NCI-H774 (cell line): ENCODE measurements around the gene GUK1.

Experiments used
- DNase-seq: peaks from one replicate; lab custom pipeline; 2025; lab: John Stamatoyannopoulos, UW

Gene GUK1

DNA sequence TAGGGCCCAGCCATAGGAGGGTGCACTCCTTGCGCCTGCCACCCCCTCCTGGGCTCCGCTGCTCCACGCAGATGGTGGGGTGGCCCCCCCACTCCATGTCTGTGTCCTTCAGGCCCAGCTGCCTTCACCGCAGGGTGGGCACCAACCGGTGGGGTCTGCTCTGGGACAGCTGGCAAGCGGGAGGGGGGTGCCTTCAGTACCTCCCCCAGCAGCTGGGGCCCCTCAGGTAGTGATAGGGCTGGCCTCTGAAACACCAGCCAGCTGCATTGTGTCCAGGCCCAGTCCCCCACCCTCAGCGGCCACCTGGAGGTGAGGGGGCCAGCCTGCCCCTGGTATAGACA is 10.0 kb downstream of the GUK1 start:
- no peak for DNase-seq

DNA sequence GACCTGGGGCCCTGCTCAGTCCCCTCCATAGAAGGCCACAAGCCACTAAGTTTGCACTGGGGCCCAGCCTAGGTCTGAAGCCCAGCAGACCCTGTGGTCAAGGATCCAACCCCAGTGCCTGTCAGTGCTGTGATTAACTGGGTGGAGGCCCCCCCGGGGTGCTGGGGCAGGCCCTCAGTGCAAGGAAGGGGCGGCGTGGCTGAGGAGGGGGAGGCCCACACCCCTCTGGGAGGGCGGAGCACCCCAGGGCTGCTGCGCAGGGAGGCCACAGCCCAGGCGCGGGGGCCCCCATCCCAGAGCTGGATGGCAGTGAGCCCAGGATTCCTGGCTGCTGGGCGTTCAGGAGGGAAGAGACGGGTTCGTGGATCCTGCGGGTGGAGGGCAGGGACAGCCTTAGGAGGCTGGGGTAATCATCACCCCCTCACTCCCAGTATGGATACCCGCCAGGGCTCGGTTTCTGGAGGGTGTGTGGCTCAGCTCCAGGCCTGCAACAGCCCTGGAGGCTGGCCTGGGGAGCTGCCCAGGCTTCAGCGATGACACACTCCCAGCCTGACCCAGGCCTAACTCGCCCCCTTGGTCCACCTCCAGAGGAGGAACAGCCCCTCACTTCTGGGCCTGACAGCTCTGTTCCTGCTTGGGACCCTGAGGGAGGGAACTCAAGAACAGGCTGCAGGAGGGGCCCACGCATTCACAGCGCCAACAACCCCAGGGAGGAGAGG is 10.5 kb downstream of the GUK1 start:
- DNase-seq = no peak

DNA sequence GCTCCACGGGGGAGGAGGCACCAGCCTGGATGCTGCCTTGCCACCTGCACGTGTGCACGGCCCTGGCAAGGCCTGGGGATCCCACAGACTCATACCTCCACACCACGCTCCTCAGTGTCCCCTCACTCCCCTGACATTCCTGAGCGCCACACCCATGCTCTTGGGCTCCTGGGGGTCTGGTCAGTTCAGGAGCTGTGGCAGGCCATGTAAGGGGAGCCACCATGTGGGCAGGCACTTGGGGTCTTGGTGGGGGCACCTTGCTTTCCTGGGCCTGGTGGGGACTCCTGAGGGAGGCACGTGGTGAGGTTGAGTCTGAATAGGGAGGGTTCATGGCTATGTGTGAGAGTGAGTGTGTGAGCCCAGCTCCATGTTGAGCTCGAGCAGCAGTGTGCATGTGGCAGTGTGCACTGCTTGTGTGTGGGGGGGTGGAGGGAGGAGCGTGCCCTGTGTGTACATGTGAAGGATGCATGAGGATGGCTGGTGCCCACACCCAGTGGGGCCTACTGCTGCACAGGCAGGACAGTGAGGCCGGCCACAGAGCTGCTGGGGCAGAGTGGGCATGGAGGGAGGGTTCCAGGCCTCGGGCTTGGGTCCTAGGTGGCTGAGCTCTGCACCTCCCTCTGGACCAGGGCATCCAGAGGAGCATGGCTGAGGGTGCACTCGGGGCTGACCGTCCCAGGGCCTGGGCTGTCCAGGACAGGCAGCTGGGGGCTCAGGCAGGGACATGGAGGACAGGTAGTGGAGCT is 11.3 kb downstream of the GUK1 start:
- no peak for DNase-seq

DNA sequence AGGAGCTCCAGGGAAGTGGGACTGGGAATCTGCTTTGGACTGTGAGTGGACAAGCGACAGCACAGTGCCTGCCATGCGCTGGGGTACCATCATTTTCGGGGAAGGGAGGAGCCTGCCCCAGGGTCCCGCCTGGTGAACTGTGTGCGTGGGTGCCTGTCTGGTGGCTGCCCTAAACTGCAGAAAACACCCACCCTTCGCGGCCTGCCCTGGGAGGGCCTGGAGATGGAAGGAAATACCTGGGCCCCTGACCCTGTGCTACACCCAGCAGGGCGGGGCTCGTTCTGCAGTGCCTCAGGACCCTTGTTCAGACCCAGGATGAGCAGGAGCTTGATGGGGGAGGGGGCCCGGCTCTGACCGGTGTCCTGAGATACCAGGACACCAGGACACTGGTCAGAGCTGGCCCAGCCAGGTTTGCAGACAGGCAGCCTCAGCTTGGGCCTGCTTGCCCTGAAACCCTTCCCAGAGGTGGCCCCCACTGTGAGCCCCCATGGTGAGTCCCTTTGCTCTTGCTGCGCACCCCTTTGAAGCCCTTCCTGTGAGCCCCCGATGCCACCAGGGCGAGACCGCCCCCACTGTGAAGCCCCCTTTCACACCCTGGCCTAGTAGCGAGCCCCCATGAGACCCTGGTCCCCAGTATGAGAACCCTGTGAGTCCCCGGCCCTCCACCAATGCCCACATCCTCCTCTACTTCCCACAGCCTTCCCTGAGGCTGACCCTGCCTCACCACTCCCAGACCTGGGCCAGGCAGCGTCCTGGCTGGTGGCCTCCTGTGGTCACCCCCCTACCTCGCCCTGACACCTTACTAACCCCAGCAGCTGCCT is 12.2 kb downstream of the GUK1 start:
- DNase-seq = no peak

DNA sequence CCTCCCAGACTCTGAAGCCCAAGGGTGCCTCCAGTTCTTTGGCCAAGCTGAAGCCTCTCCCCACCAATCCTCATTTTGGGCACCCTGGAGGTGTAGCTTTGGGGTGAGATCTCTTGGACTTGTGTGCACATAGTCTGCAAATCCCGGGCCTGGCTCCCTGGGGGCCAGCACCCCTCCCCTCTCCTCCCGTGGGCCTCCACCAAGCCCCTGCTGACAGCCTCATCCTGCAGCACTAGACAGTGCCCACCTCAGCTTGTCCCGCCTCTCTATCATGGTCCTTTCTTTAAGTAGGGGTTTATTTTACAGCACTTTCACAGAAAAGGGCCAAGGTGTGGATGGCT is 12.8 kb downstream of the GUK1 start:
- no peak for DNase-seq

DNA sequence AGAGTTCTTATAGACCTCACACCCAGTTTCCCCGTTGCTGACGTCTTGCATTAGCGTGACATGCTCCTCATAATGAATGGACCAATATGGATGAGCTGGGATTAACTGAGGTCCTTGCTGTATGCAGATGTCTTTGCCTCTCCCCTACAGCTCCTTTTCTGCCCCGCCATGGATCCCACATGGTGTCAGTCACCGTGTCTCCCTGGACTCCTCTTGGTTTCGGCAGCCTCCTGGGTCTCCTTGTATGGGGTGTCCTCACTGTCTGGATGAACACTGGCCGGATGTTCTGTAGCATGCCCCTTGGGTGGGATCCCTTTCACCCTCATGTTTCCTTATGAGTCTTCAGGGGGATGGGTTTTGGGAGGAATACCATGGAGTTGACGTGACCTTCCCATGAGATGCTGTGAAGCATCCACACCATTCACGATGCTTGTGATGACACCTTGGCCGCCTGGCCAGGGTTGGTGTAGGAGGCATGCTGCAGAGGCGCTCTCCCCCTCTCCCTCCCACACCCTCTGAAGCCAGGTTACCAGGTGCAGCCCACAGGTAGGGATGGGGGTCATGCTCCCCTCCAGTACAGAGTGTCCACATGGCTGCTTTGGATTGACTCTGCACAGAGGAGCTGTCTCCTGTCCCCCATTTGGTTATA is 14.1 kb downstream of the GUK1 start:
- DNase-seq = no peak

DNA sequence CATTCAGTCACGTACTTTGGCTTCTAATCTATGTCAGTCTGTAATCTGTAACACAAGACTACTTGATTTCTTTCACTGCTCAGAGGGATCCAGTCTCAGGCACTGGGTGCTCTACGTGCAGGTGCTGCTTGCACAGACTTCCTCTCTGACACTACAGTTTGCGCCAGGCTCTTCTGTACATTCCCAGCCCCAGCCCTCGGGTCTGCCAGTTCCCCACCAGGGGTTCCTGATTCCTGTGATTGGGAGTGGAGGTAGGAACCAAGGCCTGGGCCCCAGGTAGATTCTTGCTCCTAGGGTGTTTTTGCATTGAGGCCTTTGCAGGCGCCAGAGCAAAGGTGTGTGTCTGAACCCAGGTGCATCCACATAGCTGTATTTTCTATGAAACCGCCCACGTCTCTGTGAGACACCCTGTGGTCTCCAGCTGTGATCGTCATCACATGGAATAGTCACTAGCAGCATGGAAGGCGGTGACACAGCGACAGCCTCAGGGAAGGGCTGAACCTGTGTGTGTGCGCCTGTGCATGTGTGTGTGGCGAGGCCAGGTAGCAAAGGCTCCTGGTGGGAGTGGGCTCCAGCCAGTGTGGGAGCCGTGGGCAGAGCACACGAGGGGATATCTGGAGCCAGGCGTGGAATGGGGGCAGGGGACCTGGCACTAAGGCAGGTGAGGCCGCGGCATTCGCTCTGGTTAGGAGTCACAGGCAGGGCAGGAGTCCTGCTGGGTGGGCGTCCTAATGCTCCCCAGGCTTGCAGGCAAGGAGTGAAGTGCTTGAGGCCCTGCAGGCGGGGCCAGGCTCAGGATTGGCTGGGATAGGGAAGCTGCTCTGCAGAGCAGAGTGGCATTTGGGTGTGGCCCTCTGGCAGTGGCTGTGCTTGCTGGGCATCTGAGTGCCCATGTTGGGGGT is 14.8 kb downstream of the GUK1 start:
- no peak for DNase-seq

DNA sequence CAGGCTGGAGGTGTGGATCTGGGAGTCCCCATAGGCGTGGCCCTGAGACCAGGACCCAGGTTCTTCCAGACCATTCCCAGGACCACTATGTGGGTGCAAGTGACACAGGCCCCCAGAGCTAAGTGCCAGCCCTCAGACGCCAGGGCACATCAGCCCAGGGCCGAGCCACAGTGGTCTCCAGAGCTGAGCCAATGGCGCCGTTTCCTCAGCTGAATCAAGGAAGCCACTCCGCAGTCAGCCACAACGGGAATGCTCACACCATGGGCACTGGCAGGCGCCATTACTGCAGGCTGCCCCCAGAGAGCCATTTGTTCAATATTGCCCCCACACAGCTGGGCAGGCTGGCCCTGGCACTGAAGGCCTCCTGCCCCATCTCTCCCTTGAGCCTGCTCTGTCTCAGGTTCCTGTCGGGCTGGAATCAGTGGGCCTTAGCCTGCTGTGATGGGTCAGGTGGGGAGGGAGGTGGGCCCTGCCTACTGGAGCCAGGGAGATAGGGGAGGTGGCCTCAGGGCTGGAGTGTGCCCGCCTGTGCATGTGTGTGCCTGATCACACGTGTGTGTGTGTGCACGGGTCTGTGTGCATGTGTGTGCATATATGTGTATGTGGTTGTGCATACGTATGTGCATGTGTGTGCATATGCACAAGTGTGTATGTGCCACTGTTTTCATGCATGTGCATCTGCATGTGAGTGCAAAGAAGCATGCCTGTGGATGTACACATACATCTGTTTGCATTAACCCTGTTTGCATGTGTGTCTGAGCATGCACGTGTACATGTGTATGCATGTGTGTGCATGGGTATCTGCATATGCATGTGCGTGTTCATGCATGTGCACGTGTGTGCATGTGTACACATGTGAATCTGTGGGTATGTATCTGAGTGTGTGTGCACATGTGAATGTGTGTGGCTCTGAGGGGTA is 15.8 kb downstream of the GUK1 start:
- DNase-seq = no peak

DNA sequence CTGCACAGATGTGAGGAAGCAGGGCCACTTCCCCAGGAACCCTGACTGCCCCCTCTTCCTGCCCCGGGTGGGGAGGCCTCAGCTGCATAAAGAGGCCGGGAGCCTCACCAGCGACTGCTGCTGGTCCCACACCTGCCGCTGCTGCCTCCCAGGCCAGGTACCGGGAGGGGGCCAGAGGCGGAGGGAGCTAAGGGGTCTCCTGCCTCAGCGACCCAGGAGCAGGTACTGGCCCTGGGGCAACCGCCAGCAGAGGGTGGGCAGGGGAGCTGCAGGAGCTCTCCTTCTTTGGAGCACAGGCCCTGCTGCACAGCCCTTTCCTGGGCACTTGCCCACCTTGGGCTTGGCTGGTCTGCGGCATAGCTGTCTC is 16.4 kb downstream of the GUK1 start:
- DNase-seq = no peak

DNA sequence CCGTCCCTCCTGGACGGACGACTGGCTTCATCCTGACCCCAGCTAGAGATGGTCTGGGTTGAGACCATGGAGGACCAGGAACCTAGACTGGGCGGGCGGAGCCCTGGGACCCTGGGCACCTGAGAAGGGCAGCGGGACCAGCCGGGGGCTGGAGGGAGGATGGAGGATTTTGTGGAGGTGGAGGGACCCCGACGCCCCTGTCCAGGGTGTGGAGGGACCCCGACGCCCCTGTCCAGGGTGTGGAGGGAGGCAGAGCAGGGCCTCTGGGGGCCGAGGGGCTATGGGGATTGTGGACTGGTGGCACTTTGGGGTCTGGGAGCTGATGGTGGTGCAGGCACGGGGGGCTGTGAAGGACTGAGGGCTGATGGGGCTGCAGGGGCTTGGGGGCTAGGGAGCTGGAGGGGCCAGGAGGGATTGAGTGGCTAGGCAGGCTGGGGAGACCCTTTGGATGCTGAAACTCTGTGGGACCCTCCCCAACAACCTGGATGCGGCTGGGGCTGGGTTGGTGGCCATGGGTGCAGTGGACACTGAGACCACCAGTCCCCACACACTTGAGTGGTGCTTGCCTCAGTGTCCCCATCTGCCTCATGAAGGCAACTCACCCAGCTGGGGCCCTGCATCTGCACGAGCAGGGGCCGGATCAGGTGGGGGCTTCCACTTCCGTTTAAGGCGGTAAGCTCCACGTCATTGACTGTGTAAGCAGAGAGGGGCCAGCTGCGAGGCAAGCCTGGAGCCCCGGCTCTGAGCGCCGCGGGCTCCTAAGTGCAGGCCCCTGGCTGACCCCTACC is 17.1 kb downstream of the GUK1 start:
- no peak for DNase-seq

DNA sequence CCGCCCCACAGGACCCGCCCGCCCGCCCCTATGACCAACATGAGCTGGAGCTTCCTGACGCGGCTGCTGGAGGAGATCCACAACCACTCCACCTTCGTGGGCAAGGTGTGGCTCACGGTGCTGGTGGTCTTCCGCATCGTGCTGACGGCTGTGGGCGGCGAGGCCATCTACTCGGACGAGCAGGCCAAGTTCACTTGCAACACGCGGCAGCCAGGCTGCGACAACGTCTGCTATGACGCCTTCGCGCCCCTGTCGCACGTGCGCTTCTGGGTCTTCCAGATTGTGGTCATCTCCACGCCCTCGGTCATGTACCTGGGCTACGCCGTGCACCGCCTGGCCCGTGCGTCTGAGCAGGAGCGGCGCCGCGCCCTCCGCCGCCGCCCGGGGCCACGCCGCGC is 17.6 kb downstream of the GUK1 start:
- DNase-seq = no peak

DNA sequence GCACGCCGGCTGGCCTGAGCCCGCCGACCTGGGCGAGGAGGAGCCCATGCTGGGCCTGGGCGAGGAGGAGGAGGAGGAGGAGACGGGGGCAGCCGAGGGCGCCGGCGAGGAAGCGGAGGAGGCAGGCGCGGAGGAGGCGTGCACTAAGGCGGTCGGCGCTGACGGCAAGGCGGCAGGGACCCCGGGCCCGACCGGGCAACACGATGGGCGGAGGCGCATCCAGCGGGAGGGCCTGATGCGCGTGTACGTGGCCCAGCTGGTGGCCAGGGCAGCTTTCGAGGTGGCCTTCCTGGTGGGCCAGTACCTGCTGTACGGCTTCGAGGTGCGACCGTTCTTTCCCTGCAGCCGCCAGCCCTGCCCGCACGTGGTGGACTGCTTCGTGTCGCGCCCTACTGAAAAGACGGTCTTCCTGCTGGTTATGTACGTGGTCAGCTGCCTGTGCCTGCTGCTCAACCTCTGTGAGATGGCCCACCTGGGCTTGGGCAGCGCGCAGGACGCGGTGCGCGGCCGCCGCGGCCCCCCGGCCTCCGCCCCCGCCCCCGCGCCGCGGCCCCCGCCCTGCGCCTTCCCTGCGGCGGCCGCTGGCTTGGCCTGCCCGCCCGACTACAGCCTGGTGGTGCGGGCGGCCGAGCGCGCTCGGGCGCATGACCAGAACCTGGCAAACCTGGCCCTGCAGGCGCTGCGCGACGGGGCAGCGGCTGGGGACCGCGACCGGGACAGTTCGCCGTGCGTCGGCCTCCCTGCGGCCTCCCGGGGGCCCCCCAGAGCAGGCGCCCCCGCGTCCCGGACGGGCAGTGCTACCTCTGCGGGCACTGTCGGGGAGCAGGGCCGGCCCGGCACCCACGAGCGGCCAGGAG is 18.3 kb downstream of the GUK1 start:
- DNase-seq = no peak

DNA sequence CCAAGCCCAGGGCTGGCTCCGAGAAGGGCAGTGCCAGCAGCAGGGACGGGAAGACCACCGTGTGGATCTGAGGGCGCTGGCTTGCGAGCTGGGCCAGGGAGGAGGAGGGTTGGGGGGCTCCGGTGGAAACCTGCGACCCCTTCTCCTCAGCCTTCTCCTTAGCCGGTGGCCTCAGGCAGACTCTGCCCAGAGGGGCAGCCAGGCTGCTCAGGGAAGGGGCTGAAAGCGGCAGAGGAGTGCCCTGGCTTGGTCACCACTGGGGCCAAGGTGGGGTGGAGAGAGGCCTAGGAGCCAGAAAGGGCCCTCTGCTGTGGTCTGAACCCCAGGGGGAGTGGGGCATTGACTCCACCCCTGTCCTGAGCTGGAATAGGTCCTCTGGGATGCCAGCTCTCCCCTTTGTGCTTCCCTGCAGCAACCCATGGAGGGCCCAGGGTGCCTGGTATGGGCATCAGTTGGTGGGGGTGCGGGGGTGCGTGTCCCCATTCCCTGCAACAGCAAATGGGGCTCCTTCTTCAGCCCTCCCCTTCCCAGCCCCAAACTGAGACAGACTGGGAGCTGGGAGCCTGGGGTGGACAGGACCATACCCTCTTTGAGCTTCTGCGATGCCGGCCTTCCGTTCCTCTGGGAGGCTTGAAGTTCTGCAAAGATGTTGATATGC is 19.1 kb downstream of the GUK1 start:
- no peak for DNase-seq

DNA sequence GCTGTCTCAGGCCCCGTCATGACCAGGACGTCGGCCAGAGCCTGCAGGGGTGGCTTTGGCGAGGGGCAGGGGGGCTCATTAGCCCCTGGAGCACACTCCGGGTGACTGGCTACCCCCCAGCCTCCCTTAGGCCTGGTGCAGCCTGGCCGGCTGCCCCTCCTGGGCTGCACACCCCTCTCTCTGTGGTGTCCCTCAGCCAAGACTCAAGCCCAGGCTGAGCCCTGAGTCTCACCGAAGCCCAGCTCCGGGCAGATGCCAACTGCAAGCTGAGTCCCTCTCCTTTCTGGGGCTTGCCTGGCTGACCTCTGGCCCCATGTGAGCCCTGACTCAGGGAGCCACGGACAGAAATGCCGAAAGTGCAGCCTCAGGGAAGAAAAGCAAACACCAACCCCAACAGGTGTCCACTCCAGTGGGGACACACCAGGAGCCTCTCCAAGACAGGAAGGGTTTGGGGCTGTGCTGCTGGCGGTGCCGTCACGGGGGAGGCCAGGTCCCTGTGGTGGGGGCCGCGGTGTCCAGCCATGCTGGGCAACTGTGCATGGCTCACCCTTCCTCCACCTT is 20.2 kb downstream of the GUK1 start:
- no peak for DNase-seq

DNA sequence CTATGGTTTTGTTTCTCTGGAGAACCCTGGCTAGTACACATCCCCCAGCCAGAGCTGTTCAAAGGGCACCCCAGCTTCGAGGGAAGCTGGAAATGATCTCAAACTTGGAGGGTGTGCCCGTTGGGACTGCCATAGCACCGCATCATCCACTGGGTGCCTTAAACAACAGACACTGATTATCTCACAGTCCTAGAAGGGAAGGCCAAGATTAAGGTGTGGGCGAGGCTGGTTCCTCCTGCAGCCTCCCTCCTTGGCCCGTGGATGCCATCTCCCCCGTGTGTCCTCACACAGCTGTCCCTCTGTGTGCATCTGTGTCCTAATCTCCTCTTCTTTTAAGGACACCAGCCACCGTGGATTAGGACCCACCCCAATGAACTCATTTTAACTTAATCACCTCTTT is 21.3 kb downstream of the GUK1 start:
- no peak for DNase-seq

DNA sequence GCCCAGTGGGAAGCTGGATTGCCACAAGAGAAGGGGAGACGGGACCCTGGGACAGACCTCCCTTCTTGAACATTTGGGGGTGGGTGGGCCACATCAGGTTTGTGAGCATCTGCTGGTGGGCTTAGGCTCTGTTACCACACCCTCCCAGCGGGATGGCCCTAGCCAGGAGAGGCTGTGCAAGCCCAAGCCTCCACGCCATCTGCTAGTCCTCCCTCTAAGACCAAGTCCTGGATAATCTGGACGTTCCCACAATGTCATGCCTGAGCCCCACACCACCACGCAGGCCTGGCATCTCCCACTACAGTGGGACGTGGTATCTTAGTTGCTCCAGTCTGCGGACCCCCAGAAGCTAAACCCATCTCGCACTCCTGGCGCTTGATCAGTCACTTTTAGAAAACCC is 21.8 kb downstream of the GUK1 start:
- DNase-seq = no peak

DNA sequence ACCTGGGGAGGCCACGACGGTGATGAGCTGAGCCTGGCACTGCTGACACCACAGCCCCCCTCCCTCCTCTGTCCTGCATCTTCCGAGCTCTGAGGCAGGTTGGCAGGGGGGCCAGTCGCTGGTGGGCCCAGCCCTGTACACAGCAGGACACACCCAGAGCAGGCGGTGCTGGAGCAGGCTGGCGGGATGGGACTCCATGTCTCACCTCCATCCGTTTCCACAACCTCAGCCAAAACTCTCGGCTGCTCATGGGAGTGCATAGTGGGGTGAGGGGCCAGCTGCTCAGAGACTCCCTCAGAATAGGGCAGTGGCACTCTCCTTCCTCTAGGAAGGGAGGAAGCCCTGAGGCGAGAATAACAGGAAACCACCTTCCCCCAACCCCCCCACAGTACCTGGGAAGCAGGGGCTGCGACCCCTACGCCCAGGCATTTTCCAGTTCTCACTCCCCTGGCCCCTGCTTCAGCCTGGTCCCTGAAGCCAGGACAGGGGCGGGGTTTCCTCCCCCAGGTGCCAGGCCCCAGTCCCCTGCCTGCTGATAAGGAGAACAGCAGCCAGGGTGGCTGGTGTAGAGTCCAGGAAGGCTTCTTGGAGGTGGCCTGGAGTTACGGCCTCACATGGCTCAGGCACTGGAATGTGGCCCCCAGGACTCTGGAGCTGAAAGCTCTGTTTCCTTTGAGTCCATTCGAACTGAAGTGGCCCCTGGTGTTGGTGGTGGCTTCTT is 22.4 kb downstream of the GUK1 start:
- DNase-seq = no peak
